Adrenal gland (tissue), 5 donors: Measurements from ENCODE around the gene MYOM1.

Source experiments
- POLR2A ChIP-seq, 2 donors: fragments of 450-650 bp; IDR thresholded peaks; one replicate each; pipeline ENCODE4 v1.6.1; 2017; ENCODE audit warnings: antibody characterized with exemption in 2 of 2, mild to moderate bottlenecking in 2 of 2, moderate library complexity in 1 of 2
- TF ChIP-seq, protein P1 (sequence below), 6 experiments: fragments of 450-650 bp in 4 of 6; fragments of 200-600 bp in 2 of 6; sonication (generic) in 1 of 6; IDR thresholded peaks; 1 replicate in 5 of 6; 2 replicates in 1 of 6; pipeline versions ENCODE4 v1.5.1 to v1.8.0; 2016 to 2021; ENCODE audit warnings: antibody characterized with exemption in 6 of 6, mild to moderate bottlenecking in 2 of 6, moderate library complexity in 1 of 6
- donor health status: DM: no; HTN: no; CAD: no.

GRCh38 chr18:3163968-3164367 is 55.8 kb downstream of the MYOM1 start:
- TF ChIP-seq, protein P1, sequence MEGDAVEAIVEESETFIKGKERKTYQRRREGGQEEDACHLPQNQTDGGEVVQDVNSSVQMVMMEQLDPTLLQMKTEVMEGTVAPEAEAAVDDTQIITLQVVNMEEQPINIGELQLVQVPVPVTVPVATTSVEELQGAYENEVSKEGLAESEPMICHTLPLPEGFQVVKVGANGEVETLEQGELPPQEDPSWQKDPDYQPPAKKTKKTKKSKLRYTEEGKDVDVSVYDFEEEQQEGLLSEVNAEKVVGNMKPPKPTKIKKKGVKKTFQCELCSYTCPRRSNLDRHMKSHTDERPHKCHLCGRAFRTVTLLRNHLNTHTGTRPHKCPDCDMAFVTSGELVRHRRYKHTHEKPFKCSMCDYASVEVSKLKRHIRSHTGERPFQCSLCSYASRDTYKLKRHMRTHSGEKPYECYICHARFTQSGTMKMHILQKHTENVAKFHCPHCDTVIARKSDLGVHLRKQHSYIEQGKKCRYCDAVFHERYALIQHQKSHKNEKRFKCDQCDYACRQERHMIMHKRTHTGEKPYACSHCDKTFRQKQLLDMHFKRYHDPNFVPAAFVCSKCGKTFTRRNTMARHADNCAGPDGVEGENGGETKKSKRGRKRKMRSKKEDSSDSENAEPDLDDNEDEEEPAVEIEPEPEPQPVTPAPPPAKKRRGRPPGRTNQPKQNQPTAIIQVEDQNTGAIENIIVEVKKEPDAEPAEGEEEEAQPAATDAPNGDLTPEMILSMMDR (IDR thresholded peaks at IDR 0.05) = no peak
- no peak for TF ChIP-seq POLR2A (IDR thresholded peaks at IDR 0.05)
